GM12891 (cell line): ENCODE data around the gene KRTAP10-8.

Experiments
- DNase-seq: peaks from one replicate; pipeline ENCODE4 v3.0.0; 2011; ENCODE audit warnings: low spot score; ENCODE audit not compliant: insufficient read length
- FAIRE-seq: peaks from 2 replicates; lab custom pipeline; 2011; peaks lifted over from hg19 to GRCh38; lab: Jason Lieb, UNC
- PAX5 ChIP-seq: IDR thresholded peaks from 2 replicates; pipeline ENCODE4 v1.6.1; 2011; ENCODE audit warnings: low read length, moderate library complexity, mild to moderate bottlenecking; ENCODE audit not compliant: insufficient read depth, severe bottlenecking
- POLR2A ChIP-seq: IDR thresholded peaks from 2 replicates; pipeline ENCODE4 v1.6.1; 2011; ENCODE audit warnings: low read depth, low read length, control low read depth
- POLR2AphosphoS5 ChIP-seq: IDR thresholded peaks from 2 replicates; pipeline ENCODE4 v1.6.1; 2011; ENCODE audit warnings: low read depth, low read length, control low read depth
- POU2F2 ChIP-seq: IDR thresholded peaks from 2 replicates; pipeline ENCODE4 v1.6.1; 2011; ENCODE audit warnings: low read depth, mild to moderate bottlenecking, control low read depth, low read length, moderate library complexity
- SPI1 ChIP-seq: IDR thresholded peaks from 2 replicates; pipeline ENCODE4 v1.6.1; 2011; ENCODE audit warnings: low read depth, low read length, control low read depth
- TAF1 ChIP-seq: IDR thresholded peaks from 2 replicates; pipeline ENCODE4 v1.6.1; 2011; ENCODE audit warnings: low read depth, low read length, control low read depth

KRTAP10-8 gene

GRCh38 chr21:44649521-44650100 is 37.7 kb downstream of the KRTAP10-8 start:
- TF ChIP-seq POU2F2 (no peak), PAX5 (no peak), POLR2AphosphoS5 (no peak), SPI1 (no peak), POLR2A (no peak), TAF1 (no peak)
- FAIRE-seq, result no peak
- DNase-seq, result no peak

GRCh38 chr21:44650265-44650972 is 38.5 kb downstream of the KRTAP10-8 start:
- TF ChIP-seq POLR2AphosphoS5, result no peak
- FAIRE-seq (no peak), DNase-seq (no peak)

GRCh38 chr21:44650973-44651675 is 39.2 kb downstream of the KRTAP10-8 start:
- FAIRE-seq, result no peak
- TF ChIP-seq SPI1 (no peak), PAX5 (no peak), POLR2A (no peak), POU2F2 (no peak)

GRCh38 chr21:44653123-44653522 is 41.2 kb downstream of the KRTAP10-8 start:
- DNase-seq (no peak), FAIRE-seq (no peak)
- TF ChIP-seq POU2F2 (no peak), SPI1 (no peak), PAX5 (no peak), POLR2AphosphoS5 (no peak), POLR2A (no peak), TAF1 (no peak)

More at GRCh38 chr21:44650973-44651675, 39.2 kb downstream of the KRTAP10-8 start:
- DNase-seq, result no peak

GRCh38 chr21:44653656-44654575 is 42.0 kb downstream of the KRTAP10-8 start:
- TF ChIP-seq SPI1 (no peak), POU2F2 (no peak), POLR2AphosphoS5 (no peak), PAX5 (no peak)
- no peak for FAIRE-seq
- DNase-seq, result no peak

GRCh38 chr21:44654576-44655175 is 42.8 kb downstream of the KRTAP10-8 start, which contains the start of gene KRTAP12-4:
Gene KRTAP12-4, minus strand, starts transcription at chr21:44654659. Its CDS starts 45 bp downstream, at chr21:44654614.
- DNase-seq (no peak), FAIRE-seq (no peak)
- TF ChIP-seq POLR2A (no peak), PAX5 (no peak), TAF1 (no peak), POU2F2 (no peak), SPI1 (no peak), POLR2AphosphoS5 (no peak)

- TF ChIP-seq POLR2A, result no peak
- no peak for TF ChIP-seq SPI1
- no peak for TF ChIP-seq PAX5
- no peak for TF ChIP-seq POLR2AphosphoS5
- TF ChIP-seq TAF1, result no peak
- TF ChIP-seq POU2F2, result no peak
- no peak for FAIRE-seq
- DNase-seq, result no peak
These were observed 45.0 kb downstream of the KRTAP10-8 start for GRCh38 chr21:44656868-44657267.

- DNase-seq (no peak), FAIRE-seq (no peak)
- no peak for TF ChIP-seq POLR2A
- no peak for TF ChIP-seq POU2F2
- TF ChIP-seq PAX5, result no peak
- no peak for TF ChIP-seq POLR2AphosphoS5
- no peak for TF ChIP-seq TAF1
- no peak for TF ChIP-seq SPI1
These were observed 46.0 kb downstream of the KRTAP10-8 start, which contains the start of gene KRTAP12-3 for GRCh38 chr21:44657635-44658540. Gene KRTAP12-3, plus strand, starts transcription at chr21:44657932. Its CDS starts 48 bp downstream, at chr21:44657980.

GRCh38 chr21:44658541-44658910 is 46.6 kb downstream of the KRTAP10-8 start:
- TF ChIP-seq TAF1 (no peak), POLR2A (no peak), PAX5 (no peak), POLR2AphosphoS5 (no peak), POU2F2 (no peak), SPI1 (no peak)
- DNase-seq, result no peak
- no peak for FAIRE-seq
